Sigmoid colon (tissue), 7 donors: Measurements from ENCODE around the gene PCSK7. TPM values are rescaled to one million over a fixed set of nuclear protein-coding genes. Genes with fewer than 3 reads are reported as not detected.
"Not testable (repeated sequence)": the region's sequence is repeated elsewhere in the genome, so short reads cannot be mapped to it uniquely, and the experiment has no call there.

Source experiments
- DNase-seq: peaks from one replicate; pipeline ENCODE4 v3.0.0-alpha.2; 2019
- H3K27ac ChIP-seq, 4 donors: fragments of 200-600 bp; sonication (generic); one replicate each; pipeline ENCODE4 v1.5.1; 2016 to 2019; ENCODE audit warnings: mild to moderate bottlenecking in 1 of 4
- H3K27me3 ChIP-seq, 3 donors: fragments of 200-600 bp; sonication (generic); one replicate each; pipeline ENCODE4 v1.5.1; 2019; ENCODE audit warnings: mild to moderate bottlenecking in 1 of 3
- H3K36me3 ChIP-seq, 4 donors: fragments of 200-600 bp; sonication (generic); one replicate each; pipeline ENCODE4 v1.5.1; 2016 to 2019
- H3K4me1 ChIP-seq, 4 donors: fragments of 200-600 bp; sonication (generic); one replicate each; pipeline ENCODE4 v1.5.1; 2017 to 2019
- H3K4me3 ChIP-seq, 4 donors: fragments of 200-600 bp; sonication (generic); one replicate each; pipeline ENCODE4 v1.5.1; 2017 to 2019; ENCODE audit warnings: mild to moderate bottlenecking in 2 of 4, moderate library complexity in 1 of 4
- H3K9me3 ChIP-seq, 4 donors: fragments of 200-600 bp in 3 of 4; sonication (generic) in 3 of 4; one replicate each; pipeline versions ENCODE4 v1.5.1 to v1.6.1; 2013 to 2019
- POLR2A ChIP-seq, 2 donors: fragments of 450-650 bp; IDR thresholded peaks; one replicate each; pipeline ENCODE4 v1.6.1; 2016; ENCODE audit warnings: antibody characterized with exemption in 2 of 2, mild to moderate bottlenecking in 2 of 2, moderate library complexity in 2 of 2
- POLR2AphosphoS5 ChIP-seq, 4 donors: sonication (generic); formaldehyde crosslinking; IDR thresholded peaks; one replicate each; pipeline ENCODE4 v1.6.1; 2017; ENCODE audit warnings: antibody characterized with exemption in 4 of 4
- WGBS, 2 donors: extraction: QIAGEN DNeasy Blood & Tissue Kit; methylation state at CpG; one replicate each; pipeline ENCODE4 v1.1.7; 2013; 5-methylcytosine and 5-hydroxymethylcytosine counted together
- intact Hi-C: fragments of 100-400 bp; cut with DNase I; formaldehyde crosslinking; loops from one replicate; pipeline ENCODE4 v1.15.1; 2023
- polyA plus RNA-seq, 3 donors: library from polyadenylated mRNA; stranded (reverse); fragments of 200-250 nt; gene quantifications; one replicate each; pipeline ENCODE4 v1.2.3, GENCODE V29; 2013
- total RNA-seq, 4 donors: library from RNA; depleted of rRNA; stranded (reverse); fragments of >200 nt; gene quantifications; one replicate each; pipeline ENCODE4 v1.1.0, GENCODE V29; 2016
- TF ChIP-seq, protein P1 (sequence below), 4 experiments: fragments of 450-650 bp in 3 of 4; fragments of 200-600 bp in 1 of 4; IDR thresholded peaks; one replicate each; pipeline ENCODE4 v1.5.1; 2016 to 2019; ENCODE audit warnings: antibody characterized with exemption in 4 of 4, mild to moderate bottlenecking in 3 of 4, moderate library complexity in 2 of 4
- donor health status: healthy with polysubstance abuse.
- donor health status: Bipolar disorder and iron deficiency.
- donor health status: healthy.

The PCSK7 gene
- total and polyA plus RNA-seq, 7 donors = 18.0 to 116 (median 29.8) TPM

DNA sequence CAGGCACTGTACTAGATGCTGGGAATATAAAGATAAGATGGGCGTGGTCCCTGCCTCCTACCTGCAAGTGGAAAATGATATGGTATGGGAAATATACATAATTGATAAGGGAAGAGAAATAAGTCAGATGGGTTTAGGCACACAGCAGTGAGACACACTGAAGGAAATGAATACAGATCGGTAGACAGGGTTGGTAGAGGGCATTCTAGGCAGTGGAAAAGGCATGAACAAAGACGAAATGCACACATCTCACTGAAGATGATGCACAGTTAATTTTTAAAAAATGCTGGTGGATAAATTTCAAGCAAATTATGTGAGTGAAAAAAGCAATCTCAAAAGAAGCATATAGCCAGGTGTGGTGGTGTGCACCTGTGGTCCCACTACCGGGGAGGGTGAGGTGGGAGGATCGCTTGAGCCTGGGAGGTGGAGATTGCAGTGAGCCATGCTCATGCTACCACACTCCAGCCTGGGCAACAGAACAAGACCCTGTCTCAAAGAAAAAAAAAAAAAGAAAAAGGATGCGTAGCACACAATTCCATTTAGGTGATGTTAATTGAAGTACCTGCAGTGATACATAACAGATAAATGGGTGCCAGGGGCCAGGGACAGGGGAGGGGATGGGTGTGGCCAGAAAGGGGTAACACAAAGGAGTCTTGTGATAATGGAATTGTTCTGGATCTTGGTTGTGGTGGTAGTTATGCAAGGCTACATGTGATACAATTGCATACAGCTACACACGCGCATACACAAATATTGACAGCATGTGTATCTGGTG is 22.3 kb downstream of the PCSK7 start:
- 90 to 94% methylated on average over 7 of the region's 8 CpGs for WGBS, 2 donors
- peaks cover 5 to 32% (median 12%) of the 10 kb centered on the region in 4 donors for H3K36me3 ChIP-seq
- intact Hi-C loops = loop anchor here (2.0 kb wide), 1 partner anchor 77 kb away; no protein-coding TSS in a partner anchor

DNA sequence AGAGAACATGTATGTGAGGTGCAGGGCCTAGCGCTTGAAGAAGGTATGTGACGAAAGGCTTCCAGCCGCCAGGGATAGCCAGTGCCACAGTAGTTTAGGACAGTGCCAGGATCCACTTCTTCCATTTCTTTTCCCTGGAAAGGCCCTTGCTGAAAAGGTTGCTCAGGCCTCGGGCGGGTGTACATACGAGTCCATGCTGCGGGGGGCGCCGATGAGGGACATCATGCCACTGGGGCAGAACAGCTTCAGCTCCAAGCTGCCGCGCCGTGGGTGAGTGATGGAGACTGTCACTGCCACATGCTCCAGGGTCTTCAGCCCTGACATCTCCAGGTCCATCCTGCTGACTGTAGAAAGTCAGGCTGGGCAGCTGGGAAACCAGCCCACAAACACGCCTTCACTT is 23.2 kb downstream of the PCSK7 start:
- intact Hi-C loops = loop anchor here (2.0 kb wide), 1 partner anchor 76 kb away; no protein-coding TSS in a partner anchor
- H3K9me3 ChIP-seq, H3K4me3 ChIP-seq, H3K27me3 ChIP-seq: not testable (repeated sequence)
- peak; percentile 85 for DNase-seq
- TF ChIP-seq POLR2AphosphoS5 (IDR thresholded peaks at IDR 0.05) = peak; percentile 40 to 96 (median 84)
- TF ChIP-seq, protein P1, sequence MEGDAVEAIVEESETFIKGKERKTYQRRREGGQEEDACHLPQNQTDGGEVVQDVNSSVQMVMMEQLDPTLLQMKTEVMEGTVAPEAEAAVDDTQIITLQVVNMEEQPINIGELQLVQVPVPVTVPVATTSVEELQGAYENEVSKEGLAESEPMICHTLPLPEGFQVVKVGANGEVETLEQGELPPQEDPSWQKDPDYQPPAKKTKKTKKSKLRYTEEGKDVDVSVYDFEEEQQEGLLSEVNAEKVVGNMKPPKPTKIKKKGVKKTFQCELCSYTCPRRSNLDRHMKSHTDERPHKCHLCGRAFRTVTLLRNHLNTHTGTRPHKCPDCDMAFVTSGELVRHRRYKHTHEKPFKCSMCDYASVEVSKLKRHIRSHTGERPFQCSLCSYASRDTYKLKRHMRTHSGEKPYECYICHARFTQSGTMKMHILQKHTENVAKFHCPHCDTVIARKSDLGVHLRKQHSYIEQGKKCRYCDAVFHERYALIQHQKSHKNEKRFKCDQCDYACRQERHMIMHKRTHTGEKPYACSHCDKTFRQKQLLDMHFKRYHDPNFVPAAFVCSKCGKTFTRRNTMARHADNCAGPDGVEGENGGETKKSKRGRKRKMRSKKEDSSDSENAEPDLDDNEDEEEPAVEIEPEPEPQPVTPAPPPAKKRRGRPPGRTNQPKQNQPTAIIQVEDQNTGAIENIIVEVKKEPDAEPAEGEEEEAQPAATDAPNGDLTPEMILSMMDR (IDR thresholded peaks at IDR 0.05) = peak in 2 of 4 experiments; percentile 17 to 21
- H3K36me3 ChIP-seq = peaks cover 11 to 34% (median 18%) of the 10 kb centered on the region in 4 donors
- H3K27ac ChIP-seq = peak overlapping the region in 3 of 4 donors; percentile 56 to 60 (median 56)
- WGBS, 2 donors = 94 to 96% methylated on average over 9 of the region's 13 CpGs
- H3K4me1 ChIP-seq = peaks cover 0 to 31% (median 23%) of the 10 kb centered on the region in 4 donors

More for the DNA sequence above, 22.3 kb downstream of the PCSK7 start:
- Histone ChIP-seq H3K4me1 (peaks cover 0 to 23% (median 16%) of the 10 kb centered on the region in 4 donors), H3K27ac (peak overlapping the region; percentile 35 to 72 (median 58))
- not testable (repeated sequence) for DNase-seq, H3K4me3 ChIP-seq, H3K27me3 ChIP-seq, H3K9me3 ChIP-seq
- TF ChIP-seq POLR2A (IDR thresholded peaks at IDR 0.05) (peak; percentile 40 to 49), POLR2AphosphoS5 (IDR thresholded peaks at IDR 0.05) (peak; percentile 53 to 94 (median 78))

DNA sequence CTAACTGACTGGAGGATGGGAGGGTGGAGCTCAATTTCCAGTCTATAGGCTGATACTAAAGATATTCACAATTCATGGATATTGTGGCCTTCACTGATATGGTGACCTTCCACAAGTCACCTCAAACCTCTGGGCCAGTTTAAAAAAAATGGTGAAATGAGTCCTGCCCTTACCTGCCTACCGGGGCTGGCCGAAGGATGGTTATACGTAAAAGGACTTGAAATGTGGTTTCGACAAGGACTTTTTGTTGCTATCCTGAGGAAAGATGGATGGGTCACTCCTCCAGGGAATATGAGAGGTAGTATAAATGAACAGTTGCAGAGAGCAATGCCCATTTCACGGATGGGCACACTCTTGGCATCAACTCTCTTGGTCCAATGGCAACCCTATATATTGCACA is 24.4 kb downstream of the PCSK7 start:
- H3K9me3 ChIP-seq, H3K4me3 ChIP-seq, H3K27me3 ChIP-seq, intact Hi-C loops, DNase-seq: not testable (repeated sequence)
- Histone ChIP-seq H3K27ac (peak overlapping the region in 3 of 4 donors; percentile 59 to 71 (median 65)), H3K4me1 (peaks cover 0 to 43% (median 34%) of the 10 kb centered on the region in 4 donors), H3K36me3 (peaks cover 23 to 35% (median 26%) of the 10 kb centered on the region in 4 donors)
- peak in 2 of 4 donors; percentile 46 to 55 for TF ChIP-seq POLR2AphosphoS5 (IDR thresholded peaks at IDR 0.05)
- 95 to 97% methylated on average over 5 of the region's 5 CpGs for WGBS, 2 donors

DNA sequence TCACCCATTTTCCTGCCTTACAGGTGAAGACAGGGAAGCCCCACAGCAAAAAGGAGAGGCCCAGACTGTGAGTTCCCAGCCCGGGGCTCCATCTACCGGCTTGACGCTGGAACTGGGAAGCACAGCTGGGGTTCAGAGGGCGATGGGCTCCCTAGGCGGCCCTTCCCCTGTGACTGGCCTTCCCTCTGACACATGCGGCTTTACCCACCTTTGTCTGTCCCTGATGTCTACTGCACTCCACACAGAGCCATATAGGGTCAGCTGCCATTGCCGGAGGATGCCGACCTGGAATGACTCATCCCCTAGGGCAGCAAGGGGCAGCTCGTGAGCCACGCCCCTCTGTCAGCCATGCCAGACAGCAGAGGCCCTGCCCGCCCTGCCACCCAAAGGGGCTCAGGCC is 25.0 kb downstream of the PCSK7 start:
- Histone ChIP-seq H3K4me1 (peaks cover 0 to 46% (median 34%) of the 10 kb centered on the region in 4 donors), H3K27ac (peak overlapping the region in 3 of 4 donors; percentile 46 to 76 (median 59)), H3K36me3 (peaks cover 27 to 41% (median 33%) of the 10 kb centered on the region in 4 donors)
- intact Hi-C loops, H3K9me3 ChIP-seq, H3K4me3 ChIP-seq, H3K27me3 ChIP-seq, DNase-seq: not testable (repeated sequence)
- TF ChIP-seq POLR2AphosphoS5 (IDR thresholded peaks at IDR 0.05) = peak in 2 of 4 donors; percentile 55 to 60
- WGBS, 2 donors = 90 to 91% methylated on average over 6 of the region's 11 CpGs

DNA sequence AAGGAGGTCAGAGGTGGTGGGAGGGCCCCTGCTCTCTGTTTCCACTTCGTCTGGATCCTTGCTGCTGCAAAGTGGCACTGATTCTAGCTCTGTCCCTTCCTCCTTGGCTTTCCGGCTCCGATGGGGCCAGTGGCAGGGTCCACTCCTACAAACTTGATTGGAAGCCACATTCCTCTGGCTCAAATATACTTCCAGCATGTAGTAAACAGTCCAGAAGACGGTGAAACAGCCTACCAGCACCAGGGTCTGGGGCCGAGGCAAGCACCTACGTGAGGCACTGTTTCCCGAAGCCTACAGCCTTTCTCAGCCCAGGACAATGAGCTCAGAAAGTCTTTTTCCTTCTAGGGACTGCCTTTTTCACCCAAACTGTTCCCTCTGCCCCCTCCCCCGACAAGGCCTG is 25.8 kb downstream of the PCSK7 start:
- peak in 3 of 4 donors; percentile 13 to 78 (median 67) for TF ChIP-seq POLR2AphosphoS5 (IDR thresholded peaks at IDR 0.05)
- H3K4me3 ChIP-seq, intact Hi-C loops, H3K9me3 ChIP-seq, H3K27me3 ChIP-seq, DNase-seq: not testable (repeated sequence)
- Histone ChIP-seq H3K4me1 (peaks cover 0 to 40% (median 31%) of the 10 kb centered on the region in 4 donors), H3K27ac (peak overlapping the region; percentile 76 to 97 (median 92)), H3K36me3 (peaks cover 34 to 49% (median 36%) of the 10 kb centered on the region in 4 donors)
- 86 to 88% methylated on average over 8 of the region's 8 CpGs for WGBS, 2 donors

DNA sequence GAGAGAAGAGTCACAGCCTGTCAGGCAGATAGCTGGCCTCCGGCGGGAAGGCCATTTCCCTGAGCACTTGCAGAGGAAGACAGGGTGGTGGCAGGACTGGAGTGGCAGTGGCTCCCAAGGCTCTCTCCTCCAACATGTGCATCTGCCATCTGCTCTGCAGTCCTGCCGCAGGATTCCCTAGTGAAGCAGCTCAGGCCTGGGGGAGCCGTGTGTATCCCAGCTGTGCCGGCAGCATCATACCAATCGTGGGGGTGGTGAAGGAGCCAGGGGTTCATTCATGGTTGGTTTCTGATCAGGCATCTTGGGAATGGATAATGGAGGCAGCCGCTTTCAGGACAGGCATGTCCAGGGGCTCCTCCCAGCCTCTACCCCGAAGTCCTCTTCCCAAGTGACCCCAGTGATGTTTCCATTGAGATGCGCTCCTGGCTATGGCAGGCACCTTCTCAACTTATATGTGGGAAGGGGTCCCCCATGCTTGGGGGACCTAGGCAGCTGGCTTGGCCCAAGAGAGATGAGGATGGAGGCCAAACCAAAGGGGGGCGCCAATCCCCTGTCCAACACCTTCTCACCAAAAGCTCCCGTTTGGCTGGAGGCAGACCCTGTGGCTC is 26.6 kb downstream of the PCSK7 start:
- no peaks in the 10 kb centered on the region for H3K27me3 ChIP-seq
- DNase-seq = no peak
- peak overlapping the region; percentile 90 to 99 (median 96) for H3K27ac ChIP-seq
- TF ChIP-seq POLR2A (IDR thresholded peaks at IDR 0.05) (no peak), POLR2AphosphoS5 (IDR thresholded peaks at IDR 0.05) (peak in 3 of 4 donors; percentile 18 to 83 (median 64))
- TF ChIP-seq, protein P1 (IDR thresholded peaks at IDR 0.05) = no peak
- H3K36me3 ChIP-seq = peaks cover 34 to 53% (median 39%) of the 10 kb centered on the region in 4 donors
- H3K4me3 ChIP-seq = peak overlapping the region in 3 of 4 donors; percentile 59 to 87 (median 85)
- H3K9me3 ChIP-seq = no peaks in the 10 kb centered on the region
- intact Hi-C loops = no loop called here
- peaks cover 0 to 38% (median 31%) of the 10 kb centered on the region in 4 donors for H3K4me1 ChIP-seq
- WGBS, 2 donors = 89 to 95% methylated on average over 11 of the region's 11 CpGs
